GM19025 (cell line): ENCODE results near the gene MAGEB17.
"Not testable (repeated sequence)": the region's sequence is repeated elsewhere in the genome, so short reads cannot be mapped to it uniquely, and the experiment has no call there.

Source experiments
- ATAC-seq: cut with Tn5 transposase; IDR thresholded peaks from one replicate; pipeline ENCODE4 v1.9.1; 2021; ENCODE audit warnings: mild to moderate bottlenecking, low read depth, moderate library complexity; ENCODE audit not compliant: unreplicated experiment

The MAGEB17 gene, protein sequence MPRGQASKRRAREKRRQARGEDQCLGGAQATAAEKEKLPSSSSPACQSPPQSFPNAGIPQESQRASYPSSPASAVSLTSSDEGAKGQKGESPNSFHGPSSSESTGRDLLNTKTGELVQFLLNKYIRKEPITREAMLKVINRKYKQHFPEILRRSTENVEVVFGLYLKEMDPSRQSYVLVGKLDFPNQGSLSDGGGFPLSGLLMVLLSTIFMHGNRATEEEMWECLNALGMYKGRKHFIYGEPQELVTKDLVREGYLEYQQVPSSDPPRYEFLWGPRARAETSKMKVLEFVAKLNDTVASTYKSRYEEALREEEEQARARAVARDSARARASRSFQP

DNA sequence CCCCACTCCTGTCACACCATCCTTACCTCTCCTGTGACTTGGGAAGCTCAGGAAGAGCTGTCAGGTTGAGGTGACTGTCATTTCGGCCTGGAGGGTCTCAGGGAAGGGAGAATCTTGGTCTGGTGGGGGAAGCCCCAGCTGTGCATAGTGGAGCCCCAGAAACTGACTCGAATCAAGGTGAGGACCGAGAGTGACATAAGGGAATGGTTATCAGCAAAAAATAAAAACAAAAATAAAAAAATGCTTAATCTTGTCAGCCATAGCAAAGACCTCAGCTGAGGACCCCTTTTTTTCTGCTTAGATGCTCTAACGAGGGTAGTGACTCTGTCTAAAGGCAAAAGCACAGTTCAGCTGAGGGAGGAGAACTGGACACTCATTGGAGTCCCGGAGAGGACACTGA lies at the start of gene MAGEB17:
Gene MAGEB17 (plus strand): TSS at position 301 of the 400 bp plus-strand sequence. CDS start 2,902 bp downstream, outside the sequence.
- no peak for ATAC-seq

DNA sequence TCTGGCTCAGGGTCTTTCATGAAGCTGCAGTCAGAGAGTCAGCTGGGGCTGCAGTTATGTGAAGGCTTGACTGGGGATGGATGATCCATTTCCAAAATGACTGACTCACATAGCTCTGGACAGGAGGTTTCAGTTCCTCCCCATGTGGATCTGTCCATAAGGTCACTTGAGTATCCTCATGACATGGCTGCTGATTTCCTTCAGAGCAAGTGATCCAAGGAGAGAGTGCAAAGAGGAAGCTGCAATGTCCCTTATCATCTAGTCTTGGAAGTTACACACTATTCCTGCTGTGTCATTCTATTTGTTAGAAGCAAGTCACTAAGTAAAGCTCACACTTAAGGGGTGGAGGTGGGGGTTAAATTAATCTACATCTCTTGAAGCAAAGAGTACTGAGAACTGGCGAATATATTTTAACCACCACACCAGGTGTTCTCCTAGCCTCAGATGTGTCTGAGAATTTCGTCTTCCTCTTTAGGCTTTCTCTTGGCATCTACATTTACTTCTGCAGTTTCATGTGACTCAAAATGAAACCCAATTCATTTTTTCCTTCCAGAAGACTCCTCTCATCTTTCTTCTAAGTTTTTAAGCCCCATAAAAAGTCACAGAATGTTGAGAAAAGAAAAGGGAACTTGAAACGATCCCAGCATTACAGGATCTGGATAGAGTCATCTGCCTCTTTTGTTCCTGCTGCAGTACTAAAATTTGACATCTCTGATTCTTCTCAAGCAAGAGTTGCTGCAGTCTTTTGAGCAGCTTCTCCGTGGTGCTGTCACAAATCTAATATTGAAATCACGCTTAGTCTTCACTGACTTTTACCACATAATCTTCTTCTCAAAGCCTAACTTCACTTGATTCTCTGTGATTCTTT lies 47.7 kb upstream of the MAGEB17 start:
- peak; percentile 81 for ATAC-seq

DNA sequence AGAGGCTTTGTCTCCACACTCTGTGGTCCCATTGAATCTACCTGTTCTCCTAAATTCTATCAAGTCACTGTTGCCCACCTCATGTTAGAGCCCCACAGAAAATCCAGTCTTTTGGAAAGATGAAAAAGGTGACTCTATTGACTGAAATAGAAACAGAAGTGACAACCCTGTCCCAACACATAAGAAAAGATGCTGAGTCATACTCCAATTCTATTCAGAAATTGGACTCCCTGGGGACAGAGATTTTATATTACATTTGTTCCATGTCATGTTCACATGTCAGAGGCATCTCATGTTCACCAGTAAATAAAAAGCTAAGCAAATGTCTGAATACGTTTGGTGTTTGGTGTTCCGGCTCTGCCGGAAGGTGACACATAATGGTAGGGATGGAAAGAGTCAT lies 46.9 kb upstream of the MAGEB17 start:
- ATAC-seq = no peak

DNA sequence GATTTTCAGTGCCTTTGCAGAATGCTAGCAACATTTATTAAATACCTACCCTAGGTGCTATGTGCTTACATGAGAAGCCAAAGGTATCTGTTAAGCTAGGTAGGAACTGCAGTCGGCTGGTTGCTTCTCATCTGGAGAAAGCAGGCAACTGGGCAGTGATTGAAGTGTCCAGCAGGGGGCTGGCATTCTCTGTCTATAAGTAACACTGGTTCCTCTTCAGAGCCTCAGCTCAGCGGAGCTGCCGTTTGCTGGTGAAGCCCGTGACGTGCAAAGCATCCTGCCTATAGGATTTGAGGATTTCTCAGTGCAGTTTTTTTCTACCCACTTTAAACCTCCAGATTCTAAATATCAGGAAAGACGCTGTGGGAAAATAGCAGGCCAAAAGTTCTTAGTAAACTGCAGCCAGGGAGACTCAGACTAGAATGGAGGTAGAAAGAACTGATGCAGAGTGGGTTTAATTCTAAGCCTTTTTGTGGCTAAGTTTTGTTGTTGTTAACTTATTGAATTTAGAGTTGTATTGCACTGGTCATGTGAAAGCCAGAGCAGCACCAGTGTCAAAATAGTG lies 44.0 kb upstream of the MAGEB17 start, which contains the start of gene GRPR:
Gene GRPR (plus strand): TSS at position 344 of the 565 bp plus-strand sequence. CDS start 389 bp downstream, outside the sequence.
- peak; percentile 50 for ATAC-seq

DNA sequence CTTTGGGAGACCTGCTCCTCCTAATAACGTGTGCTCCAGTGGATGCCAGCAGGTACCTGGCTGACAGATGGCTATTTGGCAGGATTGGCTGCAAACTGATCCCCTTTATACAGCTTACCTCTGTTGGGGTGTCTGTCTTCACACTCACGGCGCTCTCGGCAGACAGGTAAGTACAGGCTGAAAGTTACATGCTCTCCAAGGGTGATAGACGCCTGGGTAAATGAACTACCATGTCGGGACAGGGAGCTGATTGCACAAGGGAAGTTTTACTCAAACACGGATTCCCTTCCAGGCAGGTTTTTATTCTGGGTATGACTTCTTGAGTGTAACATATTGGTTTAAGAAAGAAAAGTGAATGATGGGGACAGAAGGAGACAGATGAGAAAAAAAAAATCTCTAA lies 43.1 kb upstream of the MAGEB17 start:
- no peak for ATAC-seq

DNA sequence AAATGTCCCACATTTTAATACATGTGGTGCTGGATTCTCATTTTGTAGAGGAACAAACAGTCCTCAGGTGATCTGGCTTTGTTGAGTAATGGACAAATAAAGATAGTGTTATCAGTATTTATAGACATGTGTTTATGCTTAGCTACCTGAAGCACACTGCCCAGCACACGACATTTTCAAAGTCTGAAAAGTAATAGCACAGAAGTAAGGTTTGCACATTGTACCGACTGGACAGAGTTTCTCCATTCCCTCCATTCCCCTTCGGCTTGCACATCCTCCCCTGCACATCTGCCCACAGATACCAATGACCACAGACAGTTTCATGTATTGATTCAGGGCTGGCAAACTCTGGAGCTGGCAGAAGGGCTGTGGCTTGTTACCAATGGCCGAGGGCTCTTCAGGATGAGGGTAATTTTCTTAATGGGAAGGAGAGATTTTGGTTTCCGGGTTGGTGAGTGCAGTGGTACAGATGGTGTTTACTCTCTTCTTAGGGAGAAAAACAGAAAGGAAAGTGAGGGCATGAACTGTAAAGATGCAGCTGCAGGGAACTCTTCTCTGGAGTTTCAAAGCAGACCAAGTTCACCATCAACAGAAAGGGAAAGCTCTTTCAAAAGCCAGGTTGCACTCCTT lies 41.6 kb upstream of the MAGEB17 start:
- no peak for ATAC-seq

DNA sequence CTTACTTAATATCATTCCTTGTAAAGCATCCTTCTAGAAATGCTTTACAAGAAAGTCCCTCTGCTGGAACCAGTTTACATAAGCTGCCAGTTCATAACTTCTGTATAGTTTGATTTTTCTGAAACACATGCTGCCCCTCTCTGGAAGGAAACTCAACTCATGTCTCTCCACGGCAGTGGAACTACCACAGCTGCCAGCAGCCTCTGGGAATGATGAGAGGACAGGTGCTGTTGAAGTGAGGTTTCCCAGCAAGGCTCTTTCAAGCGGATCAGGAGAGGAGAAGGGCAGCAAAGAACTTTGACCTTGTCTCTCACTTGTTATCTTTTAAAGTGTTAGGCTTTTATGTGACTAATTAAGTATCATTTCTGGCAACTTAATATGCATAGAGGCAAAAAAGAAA lies 36.6 kb upstream of the MAGEB17 start:
- ATAC-seq = no peak

DNA sequence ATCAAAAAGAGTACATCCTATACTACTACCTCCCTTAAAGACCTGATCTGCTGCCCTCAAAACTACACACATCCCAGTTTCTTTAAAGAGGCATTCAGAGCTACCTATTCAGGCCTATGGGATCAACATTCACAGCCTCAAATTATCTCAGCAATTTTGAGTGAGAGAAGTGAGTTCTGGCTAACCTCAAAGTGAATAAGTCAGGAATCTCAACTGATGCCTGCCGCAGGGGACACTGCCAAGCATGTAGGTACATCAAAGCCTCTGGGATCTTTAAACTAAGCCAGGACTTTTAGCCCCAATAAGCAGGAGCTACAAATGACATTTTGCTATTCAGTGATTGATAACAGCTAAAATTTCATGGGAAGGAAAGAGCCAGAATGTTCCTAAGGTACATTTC lies 32.3 kb upstream of the MAGEB17 start:
- no peak for ATAC-seq

DNA sequence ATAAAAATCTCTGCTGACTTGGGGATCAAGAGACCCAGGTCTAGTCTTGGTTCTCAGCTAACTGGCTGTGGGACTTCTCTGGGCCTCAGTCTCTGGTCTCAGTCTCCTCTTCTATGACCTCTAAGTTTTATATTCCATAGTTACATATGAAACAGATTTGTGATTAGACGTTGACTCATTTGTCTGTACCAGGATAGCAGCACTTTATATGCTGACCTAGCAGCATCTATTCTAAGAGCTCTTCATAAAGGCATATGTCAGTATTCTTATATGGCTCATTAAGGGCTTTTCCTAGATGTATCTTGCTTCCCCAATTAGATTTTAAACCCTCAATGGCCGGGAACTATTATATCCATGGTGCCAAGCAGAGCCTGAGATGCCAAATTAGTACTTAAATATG lies 31.2 kb upstream of the MAGEB17 start:
- no peak for ATAC-seq

DNA sequence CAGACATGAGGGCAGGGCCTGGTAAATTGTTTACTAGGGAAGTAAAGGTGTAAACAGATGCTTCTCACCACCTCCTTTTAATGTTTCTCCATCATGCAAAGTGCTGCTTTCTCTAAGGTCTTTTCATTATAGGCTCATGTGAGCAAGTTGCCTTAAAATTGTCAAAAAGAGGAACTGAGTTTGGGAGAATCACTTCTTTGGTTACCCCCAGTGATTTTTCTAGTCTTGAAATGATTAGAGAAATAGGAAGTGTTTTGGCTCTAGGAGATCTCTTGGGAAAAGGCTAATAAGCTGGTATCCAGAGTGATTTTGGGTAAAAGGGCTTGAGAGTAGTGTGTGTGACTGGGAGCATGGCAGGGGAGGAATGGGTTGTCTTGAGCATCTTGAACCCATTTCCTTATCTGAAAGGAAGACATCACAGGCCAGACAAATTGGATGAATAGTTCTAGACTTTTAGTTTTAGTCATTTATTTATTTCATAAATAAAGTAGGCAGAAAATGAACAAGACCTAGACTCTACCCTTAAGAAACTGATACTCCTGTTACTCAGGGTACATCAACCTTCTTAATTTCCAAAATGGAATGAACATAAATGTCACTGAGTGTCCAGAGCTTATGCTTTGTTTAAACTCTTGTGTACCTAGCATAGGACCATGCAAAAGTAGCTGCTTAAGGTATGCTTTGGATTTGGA lies 29.7 kb upstream of the MAGEB17 start:
- no peak for ATAC-seq

DNA sequence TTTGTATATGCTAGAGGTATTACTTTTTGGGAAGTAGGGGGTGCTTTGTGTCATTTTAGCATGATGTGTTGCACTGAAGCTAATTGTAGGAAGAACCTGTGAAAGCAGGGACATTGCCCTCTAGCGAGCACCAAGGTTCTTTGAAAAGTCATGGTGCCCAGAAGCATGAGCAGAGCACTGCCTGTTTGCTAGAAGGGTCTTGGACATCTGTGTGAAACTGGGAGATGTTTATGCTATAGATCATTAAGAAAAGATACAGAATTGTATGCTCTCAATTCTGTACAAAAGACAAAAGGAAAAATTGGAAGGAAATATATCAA lies 29.2 kb upstream of the MAGEB17 start:
- no peak for ATAC-seq

DNA sequence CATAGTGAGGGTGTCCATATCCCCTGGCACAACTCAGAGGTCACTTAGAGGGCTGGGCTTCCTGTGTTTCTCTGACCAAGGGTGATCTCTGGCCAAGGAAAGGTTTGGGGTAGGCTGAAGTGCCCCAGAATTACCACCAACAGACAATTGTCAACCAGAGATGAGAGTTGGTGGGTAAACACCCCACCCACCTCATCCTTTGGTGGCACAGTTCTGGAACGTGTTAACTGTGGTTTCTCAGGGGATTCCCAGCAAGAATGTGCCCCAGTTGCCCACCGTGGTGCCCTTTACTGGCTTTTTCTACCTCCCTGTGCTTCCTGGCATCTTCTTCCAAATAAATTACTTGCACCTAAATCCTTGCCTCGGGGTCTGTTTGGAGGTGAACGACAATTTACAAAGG lies 26.8 kb upstream of the MAGEB17 start:
- ATAC-seq = no peak

DNA sequence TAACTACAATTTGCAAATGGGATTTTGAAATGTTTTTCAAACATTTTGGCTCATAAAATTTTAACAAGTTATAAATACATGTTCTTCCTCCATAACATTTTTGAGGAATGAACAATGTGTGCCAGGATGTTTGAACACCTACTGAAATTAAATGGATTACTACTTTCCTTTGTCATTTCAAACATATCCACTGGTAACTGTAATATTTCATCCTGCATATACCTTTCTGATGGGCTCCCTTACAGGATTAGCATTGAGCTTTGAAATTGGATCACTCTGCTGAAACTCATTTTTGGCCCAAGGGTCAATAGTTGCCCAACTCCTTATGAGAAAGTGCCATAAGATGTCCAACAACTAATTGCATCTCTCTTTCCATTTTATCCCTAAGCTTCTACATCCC lies 26.3 kb upstream of the MAGEB17 start:
- ATAC-seq = no peak

DNA sequence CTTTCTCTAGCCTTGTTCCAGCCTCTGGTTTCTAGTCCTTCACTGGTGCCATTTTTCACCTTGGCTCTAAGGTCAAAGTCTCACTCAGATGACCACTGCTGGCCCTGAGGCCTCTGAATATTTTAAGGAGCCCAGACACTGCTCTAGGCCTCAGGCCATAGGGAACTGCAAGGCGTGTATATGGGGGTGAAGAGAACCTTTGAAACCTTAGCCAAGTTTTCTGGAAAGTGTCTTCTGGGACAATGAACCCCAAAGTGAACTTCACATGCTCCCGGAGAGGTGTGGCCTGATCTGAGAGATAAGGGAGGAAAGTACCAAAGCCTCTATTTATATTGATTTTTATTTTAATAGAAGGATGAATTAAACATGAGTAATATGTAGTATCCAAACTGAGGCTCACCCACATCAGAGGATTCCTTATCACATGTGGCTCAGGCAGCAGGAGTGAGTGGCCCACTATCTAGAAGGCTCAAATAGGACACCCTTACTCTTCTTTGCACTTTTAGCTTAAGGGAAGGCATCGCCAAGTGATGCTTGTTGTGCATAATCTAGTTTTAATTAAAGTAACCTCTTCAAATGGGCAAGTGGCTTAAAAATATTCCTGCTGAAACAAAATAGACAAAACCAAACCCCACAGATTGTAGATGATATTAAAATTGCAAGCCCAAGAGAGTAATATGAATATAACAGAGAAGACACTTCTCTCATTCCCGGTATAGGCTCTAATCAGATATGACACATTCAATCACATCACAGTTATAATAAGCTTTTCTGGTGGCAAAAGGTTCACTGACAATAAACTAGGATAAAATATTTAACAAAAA lies 25.6 kb upstream of the MAGEB17 start:
- ATAC-seq = no peak

DNA sequence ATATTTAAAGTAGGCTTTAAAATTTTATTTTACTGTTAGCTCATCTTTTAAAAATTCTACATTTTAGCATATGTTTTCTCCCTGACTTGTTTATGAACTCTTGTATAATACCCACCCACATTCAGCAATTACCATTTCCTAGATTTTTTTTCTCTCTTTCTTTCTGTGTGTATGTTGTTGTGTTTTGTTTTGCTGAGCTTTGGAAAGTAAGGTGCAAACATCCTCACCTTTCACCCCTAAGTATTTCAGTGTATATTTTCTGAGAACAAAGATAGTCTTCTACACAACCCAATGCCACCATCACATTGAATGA lies 25.1 kb upstream of the MAGEB17 start:
- no peak for ATAC-seq

DNA sequence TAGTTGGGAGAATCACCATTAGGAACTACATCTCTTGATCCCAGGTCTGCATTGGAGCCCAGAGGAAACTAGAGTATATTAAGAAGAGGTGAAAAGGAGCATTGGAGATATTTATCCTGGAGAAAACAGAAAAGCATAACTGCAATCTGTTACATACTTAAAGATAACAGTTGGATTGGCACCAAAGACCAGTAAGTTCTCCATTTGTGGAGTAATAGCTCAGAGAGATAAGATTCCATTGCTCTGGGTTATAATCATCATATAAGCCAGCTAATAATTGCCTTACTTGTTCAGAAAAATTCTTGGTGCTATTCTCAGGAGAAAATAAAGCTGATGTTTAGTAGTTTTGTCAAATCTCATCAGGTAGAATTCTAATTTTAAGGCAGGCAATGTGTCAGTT lies 23.3 kb upstream of the MAGEB17 start:
- no peak for ATAC-seq

DNA sequence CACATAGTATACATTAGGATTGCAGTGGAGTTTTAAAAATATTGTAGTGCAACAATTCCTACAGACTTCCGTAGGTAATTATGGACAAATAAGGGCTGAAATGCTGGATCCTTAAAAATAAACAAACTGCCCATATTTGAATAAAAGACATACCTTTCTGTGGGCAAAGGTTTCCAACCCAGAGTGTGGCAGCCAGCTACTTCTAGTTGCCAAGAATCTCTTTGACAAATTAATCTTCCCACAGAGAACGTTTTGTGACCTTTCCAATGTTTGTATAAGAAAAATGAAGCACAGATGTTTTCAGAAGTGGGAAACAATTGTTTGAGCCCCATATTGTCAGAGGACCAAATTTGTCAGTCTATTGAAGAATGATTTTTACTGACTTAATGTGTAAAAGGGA lies 22.9 kb upstream of the MAGEB17 start:
- no peak for ATAC-seq

DNA sequence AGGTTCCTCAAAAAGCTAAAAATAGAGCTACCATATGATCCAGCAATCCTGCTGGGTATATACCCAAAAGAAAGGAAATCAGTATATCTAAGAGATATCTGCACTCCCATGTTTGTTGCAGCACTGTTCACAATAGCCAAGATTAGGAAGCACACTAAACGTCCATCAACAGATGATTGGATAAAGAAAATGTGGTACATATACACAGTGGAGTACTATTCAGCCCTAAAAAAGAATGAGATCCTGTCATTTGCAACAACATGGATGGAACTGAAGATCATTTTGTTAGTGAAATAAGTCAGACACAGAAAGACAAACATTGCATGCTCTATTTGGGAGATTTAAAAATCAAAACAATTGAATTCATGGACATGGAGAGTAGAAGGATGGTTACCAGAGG lies 22.2 kb upstream of the MAGEB17 start:
- ATAC-seq = not testable (repeated sequence)

DNA sequence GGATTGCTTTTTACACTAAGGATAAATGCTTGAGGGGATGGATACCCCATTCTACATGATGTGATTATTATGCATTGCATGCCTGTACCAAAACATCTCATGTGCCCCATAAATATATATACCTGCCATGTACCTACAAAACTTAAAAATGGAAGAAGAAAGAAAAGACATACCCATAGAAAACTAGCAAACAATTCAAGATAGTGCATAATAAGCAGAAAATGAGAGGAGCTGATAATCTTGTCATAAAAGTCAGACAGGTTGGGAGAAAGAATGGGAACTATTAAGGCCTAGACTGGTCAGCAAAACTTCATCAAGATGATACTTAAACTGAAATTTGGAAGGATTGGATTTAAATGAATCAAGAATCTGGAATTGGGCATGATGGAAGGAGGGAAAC lies 21.6 kb upstream of the MAGEB17 start:
- ATAC-seq = no peak

DNA sequence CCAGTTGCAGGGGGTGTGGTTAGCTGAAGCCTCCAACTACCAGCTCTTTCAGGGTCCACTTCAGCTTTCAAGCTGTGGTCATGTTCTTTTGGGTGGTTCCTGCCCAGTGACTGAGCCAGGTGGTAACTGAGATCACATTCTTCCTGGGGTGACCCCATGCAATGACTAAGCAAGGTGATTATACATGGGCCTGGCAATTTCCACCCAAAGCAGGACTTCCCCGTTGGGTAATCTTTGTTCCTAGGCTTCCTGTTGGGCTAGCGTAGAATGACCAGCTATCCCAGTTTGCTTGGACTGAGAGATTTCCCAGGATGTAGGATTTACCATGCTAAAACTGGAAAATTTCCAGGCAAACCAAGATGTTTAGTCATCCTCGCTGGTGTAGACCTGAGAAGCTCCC lies 18.4 kb upstream of the MAGEB17 start:
- ATAC-seq = no peak
